Coronary artery (tissue), 2 donors: Measurements from ENCODE around the gene ERICH6.

Experiments
- DNase-seq: peaks from one replicate; pipeline ENCODE4 v3.0.0-alpha.2; 2017; ENCODE audit warnings: low spot score
- H3K27ac ChIP-seq, 2 donors: fragments of 200-600 bp; sonication (generic); one replicate each; pipeline ENCODE4 v1.5.1; 2016 to 2019
- H3K4me3 ChIP-seq: fragments of 200-600 bp; sonication (generic); 2 replicates; pipeline ENCODE4 v1.5.1; 2016; ENCODE audit warnings: mild to moderate bottlenecking, moderate library complexity
- TF ChIP-seq, protein P1 (sequence below): fragments of 200-600 bp; sonication (generic); IDR thresholded peaks from one replicate; pipeline ENCODE4 v1.5.1; 2019; ENCODE audit warnings: antibody characterized with exemption

ERICH6 gene

GRCh38 chr3:150680562-150680961 is 23.2 kb downstream of the ERICH6 start:
- H3K4me3 ChIP-seq: no peak overlapping the region
- no peak overlapping the region for H3K27ac ChIP-seq
- DNase-seq: no peak
- TF ChIP-seq, protein P1, sequence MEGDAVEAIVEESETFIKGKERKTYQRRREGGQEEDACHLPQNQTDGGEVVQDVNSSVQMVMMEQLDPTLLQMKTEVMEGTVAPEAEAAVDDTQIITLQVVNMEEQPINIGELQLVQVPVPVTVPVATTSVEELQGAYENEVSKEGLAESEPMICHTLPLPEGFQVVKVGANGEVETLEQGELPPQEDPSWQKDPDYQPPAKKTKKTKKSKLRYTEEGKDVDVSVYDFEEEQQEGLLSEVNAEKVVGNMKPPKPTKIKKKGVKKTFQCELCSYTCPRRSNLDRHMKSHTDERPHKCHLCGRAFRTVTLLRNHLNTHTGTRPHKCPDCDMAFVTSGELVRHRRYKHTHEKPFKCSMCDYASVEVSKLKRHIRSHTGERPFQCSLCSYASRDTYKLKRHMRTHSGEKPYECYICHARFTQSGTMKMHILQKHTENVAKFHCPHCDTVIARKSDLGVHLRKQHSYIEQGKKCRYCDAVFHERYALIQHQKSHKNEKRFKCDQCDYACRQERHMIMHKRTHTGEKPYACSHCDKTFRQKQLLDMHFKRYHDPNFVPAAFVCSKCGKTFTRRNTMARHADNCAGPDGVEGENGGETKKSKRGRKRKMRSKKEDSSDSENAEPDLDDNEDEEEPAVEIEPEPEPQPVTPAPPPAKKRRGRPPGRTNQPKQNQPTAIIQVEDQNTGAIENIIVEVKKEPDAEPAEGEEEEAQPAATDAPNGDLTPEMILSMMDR: no peak

GRCh38 chr3:150675587-150675986 is 28.1 kb downstream of the ERICH6 start:
- TF ChIP-seq, protein P1: no peak

DNA sequence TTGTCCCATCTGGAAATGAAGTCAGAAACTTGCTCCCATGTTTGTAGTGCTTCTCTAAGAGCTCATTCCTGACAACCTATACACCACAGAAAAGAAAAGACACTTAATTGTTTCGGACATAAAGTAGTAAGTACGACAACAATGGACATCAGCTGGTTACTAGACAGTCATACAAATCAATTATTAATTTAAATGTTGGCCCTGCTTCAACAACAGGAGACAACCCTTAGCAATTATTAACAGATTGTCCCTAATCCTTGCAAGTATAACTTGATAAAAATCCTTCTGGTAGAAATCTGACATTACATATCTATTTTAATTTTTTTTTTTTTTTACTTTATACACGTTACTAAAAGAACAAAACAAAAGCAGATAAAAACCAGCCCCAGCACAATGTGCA is 29.8 kb downstream of the ERICH6 start:
- no peak for DNase-seq
- TF ChIP-seq, protein P1: no peak
- no peak overlapping the region for H3K4me3 ChIP-seq
- no peak overlapping the region for H3K27ac ChIP-seq

More at GRCh38 chr3:150675587-150675986, 28.1 kb downstream of the ERICH6 start:
- H3K27ac ChIP-seq: no peak overlapping the region
- no peak overlapping the region for H3K4me3 ChIP-seq
- DNase-seq: no peak

GRCh38 chr3:150666167-150666566 is 37.6 kb downstream of the ERICH6 start:
- Histone ChIP-seq H3K27ac (no peak overlapping the region), H3K4me3 (no peak overlapping the region)
- TF ChIP-seq, protein P1: no peak
- no peak for DNase-seq

GRCh38 chr3:150663461-150663860 is 40.3 kb downstream of the ERICH6 start:
- TF ChIP-seq, protein P1: no peak
- H3K27ac ChIP-seq: no peak overlapping the region
- no peak for DNase-seq
- H3K4me3 ChIP-seq: no peak overlapping the region

- DNase-seq: no peak
- TF ChIP-seq, protein P1: no peak
- no peak overlapping the region for H3K4me3 ChIP-seq
- H3K27ac ChIP-seq: no peak overlapping the region
These were observed 41.1 kb downstream of the ERICH6 start for GRCh38 chr3:150662410-150663200.

- no peak for DNase-seq
- TF ChIP-seq, protein P1: no peak
- Histone ChIP-seq H3K27ac (no peak overlapping the region), H3K4me3 (no peak overlapping the region)
These were observed 47.4 kb downstream of the ERICH6 start for GRCh38 chr3:150656316-150656715.
